ENCODE results near the gene SLC7A9.
"Not testable (repeated sequence)": the region's sequence is repeated elsewhere in the genome, so short reads cannot be mapped to it uniquely, and the experiment has no call there.

Gene SLC7A9

DNA sequence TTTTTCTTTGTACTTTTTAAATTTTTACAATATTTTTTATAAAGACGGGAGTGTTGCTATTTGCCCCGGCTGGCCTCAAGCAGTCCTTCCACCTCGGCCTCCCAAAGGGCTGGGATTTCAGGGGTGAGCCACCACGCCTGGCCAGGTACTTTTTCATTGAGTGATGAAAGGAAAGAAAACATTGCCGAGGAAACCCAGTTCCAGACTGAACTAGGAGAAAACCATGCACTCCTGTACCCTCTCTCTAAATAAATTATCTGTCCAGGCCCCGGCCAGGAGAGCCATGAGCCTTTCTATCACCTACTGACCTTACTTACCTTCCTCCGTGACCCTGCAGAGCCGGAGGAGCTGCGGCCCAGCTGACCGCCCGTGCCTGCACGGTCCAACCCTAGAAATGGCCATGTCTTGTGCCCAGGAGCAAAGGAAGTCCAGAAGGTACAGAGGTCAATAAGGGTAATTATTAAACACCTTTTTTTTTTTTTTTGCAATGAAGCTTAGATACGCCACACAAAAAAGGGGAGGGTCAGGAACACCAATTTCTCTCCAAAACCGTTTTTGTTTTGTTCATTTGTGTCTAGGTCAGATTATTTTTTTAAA is at the start of gene SLC7A9:
SLC7A9 (minus strand) TSS at position 399 of the 597 bp plus-strand sequence. CDS start 1,233 bp downstream, outside the sequence.
- no peak for DNase-seq

DNA sequence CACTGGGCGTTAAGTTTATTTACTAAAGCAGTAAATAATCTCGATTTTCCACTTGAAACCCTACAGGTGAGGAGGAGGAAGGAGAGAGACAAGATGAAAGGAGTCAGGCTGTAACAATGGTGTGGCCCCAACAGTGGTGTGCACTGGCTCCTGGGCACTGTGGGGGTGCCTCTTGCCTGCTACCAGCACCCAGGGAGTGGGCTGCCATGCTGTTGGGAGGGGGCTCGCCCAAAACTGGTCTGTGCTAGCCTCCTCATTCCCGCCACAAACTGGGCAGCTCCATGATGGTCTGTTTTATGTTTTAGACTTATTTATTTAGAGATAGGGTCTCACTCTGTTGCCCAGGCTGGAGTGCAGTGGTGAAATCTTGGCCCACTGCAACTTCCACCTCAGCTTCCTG is 49.8 kb upstream of the SLC7A9 start:
- DNase-seq, result no peak

DNA sequence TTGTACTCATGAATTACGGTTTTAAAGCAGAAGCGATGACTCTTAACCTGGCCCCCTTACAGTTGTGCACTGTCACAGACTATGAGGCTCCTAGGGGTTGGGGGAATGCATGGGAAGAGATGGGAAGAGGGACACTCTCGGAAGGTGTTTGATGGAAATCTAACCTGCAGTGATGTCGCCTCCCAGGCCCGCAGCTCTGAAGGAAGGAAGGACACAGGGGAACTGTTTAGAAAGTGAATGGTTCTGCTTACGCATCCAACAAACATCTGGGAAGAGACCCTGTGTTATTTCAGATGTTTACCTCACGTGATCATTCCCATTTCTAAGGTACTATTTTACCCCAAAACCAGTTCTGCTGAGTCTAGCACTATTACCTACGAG is 48.0 kb upstream of the SLC7A9 start:
- DNase-seq, result no peak

DNA sequence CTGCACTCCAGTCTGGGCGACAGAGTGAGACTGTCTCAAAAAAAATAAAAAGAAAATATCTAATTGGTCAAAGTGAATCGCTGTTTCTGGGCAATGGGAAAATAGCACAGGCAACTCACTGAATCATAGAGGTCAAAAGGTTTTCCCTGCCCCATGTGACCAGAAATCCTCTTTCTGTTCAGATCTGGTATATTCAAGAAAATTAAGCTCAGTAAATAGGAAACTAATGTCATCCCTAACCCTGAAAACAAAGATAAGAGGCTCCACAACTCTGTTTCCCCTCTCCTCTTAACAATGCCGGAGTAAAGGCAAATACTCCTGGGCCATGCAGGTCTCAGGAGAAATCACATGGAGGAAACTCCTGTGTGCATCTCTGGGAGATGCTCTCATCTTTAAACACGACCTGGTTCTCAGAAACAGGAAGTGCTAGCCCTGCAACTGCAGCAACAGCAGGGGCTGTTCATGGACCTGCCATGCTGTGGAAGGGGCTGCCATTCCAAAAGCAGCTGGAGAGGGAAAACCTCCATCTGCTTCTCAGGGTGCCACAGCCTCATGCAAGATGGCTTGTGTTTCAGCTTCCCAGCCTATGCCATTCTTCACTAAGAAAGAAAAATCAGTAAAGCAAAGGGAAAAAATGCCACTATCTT is 47.5 kb upstream of the SLC7A9 start:
- DNase-seq, result no peak

DNA sequence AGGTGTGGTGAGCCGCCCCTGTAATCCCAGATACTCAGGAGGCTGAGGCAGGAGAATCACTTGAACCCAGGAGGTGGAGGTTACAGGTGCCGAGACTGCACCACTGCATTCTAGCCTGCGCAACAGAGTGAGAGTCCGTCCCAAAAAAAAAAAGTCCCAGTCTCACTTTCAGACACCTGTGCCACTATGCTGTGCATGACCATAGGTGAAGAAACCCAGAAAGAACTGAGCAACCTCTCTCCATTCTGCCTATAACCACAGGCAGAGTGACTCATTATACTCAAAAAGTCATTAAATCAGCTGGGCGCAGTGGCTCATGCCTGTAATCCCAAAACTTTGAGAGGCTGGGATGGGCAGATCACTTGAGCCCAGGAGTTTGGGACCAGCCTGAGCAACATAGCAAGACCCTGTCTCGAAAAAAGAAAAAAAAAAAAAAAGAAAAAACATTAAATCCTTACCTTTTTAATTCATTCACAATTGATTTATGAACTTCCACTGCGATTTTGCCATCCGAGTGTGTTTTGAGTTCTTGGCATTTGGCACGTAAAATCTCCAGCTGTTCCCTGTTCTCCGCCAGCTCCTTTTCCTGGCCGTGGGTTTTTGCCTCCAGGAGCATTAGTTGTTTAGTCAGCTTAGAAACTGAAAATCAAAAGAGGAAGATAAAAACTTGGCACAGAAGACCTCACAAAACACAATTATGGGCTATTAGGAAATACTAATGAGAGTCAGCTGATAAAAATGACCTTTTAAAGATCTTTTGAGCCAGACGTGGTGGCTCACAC is 45.5 kb upstream of the SLC7A9 start:
- DNase-seq, result no peak

DNA sequence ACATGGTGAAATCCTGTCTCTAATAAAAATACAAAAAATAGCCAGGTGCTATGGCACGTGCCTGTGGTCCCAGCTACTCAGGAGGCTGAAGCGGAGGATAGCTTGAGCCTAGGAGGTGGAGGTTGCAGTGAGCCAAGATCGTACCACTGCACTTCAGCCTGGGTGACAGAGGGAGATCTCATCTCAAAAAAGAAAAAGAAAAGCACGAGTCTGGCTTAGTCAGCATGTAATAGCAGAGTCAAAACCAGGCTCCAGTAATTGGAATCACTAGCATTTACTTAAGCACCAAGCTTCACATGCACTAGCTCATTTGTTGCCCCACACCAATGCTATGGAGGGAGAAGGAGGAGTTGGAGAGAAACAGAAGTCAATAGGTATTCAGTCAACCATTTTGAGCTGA is 41.9 kb upstream of the SLC7A9 start:
- no peak for DNase-seq

DNA sequence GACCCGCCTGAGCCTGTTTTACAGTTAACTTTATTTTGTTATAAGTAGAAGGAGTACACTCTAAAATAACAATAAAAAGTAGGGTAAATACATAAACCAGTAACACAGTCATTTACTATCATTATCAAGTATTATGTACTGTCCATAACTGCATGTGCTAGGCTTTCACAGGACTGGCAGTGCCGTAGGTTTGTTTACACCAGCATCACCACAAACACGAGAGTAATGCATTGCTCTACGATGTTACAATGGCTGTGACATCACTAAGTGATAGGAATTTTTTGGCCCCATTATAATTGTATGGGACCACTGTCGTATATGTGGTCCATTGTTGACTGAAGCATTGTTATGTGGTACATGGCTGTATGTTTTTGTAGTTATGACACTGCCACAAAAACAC is 41.3 kb upstream of the SLC7A9 start:
- DNase-seq, result no peak

DNA sequence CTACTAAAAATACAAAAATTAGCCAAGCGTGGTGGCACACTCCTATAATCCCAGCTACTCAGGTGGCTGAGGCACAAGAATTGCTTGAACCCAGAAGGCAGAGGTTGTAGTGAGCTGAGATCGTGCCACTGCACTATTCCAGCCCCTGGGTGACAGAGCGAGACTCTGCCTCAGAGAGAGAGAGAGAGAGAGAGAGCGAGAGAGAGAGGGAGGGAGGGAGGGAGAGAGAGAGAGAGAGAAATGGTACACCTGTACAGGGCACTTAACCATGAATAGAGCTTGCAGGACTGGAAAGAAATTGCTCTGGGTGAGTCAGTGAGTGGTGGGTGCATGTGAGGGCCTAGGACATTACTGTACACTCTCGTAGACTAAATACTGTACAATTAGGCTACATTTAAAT is 40.5 kb upstream of the SLC7A9 start:
- DNase-seq, result no peak

DNA sequence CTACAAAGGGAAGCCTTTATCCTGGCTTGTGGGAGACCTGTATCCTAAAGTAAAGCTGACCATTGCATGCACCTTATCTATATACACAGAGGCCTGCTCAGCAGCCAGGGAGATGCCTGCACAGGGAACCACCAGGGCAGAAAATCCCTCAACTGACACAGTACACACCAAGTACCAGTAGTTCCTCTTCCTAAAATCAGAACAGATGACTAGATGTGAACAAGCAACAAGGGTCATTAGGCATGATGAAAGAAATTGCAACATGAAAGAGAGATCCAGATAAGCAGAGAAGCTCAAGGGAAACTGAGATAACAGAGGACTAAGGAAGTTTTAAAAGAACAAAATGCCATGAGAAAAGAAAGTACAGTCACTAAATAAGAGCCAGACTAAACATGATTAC is 39.7 kb upstream of the SLC7A9 start:
- DNase-seq, result no peak

DNA sequence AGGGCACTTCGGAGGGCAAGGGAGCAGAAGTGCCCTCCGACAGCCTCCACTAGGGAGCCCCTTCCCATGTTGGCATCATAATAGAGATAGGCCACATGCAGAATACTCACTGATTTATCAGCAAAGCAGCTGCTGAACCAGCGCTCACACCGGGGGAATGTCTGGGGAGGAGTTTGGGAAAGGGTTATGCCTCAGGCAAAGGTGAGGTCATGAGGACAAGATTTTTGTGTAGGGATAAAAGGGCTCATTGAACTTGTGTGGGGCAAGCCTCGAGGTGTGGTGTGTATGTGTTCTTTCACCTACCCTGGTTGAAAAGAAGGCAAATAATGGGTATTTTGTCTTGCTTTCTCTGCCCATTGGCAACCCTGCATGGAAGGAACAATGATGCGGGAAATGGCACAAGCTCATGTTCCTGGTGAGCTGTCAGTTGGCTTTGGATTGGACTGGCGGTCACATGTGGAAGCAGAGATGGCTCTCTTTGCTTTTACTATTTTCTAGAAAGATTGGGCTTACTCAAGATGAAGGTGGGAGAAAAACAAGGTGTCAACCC is 39.1 kb upstream of the SLC7A9 start:
- DNase-seq, result no peak

DNA sequence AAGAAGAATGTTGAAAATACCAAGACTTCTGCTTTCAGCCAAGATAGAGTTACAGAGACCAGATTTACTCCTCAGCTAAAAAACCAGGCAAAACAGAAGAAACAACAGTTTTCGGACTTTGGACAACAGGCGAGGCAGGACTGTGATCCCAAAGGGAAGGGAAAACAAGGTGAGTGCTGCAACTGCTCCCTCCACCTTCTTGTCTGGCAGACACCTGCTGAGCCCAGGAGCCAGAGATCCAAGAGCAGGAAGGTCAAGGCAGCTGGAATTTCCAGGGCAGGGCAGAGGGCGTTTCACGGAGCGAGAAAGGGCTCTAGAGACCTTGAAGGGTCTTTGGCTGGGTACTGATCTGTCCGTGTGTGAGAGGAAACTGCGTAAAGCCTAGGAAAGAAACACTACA is 32.9 kb upstream of the SLC7A9 start:
- DNase-seq, result no peak

DNA sequence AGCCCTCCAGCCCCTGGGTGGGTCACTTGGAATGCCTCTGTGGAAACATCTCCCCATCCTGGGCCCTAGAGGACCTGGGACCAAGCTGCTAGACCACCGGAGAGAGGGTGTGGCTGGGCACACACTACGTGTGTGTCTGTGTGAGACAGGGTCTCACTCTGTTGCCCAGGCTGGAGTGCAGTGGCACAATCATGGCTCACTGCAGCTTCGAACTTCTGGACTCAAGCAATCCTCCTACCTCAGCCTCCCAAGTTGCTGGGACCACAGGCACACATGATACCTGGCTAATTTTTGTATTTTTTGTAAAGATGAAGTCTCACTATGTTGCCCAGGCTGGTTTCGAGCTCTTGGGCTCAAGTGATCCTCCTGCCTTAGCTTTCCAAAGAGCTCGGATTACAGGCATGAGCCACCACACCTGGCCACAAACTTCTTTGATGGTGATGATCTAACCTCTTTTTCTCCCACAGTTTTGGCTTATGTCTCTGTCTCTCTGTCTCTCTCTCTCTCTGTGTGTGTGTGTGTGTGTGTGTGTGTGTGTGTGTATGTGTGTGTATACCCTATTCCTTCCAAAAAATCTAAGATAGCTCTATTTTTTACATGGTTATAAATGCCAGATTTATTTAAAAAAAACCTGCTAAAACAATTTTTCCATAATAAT is 32.1 kb upstream of the SLC7A9 start:
- DNase-seq, result no peak

DNA sequence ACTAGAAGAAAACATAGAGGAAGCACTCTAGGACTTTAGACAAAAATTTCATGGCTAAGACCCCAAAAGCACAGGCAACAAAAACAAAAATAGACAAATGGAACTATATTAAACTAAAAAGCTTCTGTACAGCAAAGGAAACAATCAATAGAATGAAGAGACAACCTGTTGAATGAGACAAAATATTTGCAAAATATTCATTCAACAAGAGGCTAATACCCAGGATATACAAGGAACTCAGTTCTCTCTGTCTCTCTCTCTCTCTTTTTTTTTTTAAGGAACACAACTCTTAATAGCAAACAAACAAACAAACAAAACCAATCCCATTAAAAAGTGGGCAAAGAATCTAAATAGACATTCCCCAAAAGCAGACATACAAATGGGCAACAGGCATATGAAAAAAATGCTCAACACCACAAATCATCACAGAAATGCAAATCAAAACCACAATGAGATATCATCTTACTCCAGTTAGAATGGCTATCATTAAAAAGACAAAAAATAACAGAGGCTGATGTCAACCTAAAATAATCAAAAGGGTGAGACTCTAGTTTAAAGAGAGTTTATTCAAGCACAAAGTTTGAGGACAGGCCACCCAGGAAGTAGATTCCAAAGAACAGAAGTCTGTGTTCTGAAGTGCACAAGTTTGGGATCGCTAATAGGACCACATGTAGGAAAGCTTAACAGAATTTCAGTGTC is 27.1 kb upstream of the SLC7A9 start:
- no peak for DNase-seq

DNA sequence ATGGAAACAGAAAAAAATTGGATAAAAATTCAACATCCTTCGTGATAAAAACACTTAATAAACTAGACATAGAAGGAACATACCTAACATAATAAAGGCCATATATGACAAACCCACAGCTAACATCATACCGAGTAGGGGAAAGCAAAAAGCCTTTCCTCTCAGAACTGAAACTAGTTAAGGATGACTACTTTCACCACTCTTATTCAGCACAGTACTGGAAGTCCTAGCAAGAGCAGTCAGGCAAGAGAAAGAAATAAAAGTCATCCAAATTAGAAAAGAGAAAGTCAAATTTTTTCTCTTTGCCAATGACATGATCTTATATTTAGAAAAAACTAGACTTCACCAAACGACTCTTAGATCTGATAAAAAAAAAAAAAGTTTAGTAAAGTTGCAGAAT is 25.8 kb upstream of the SLC7A9 start:
- DNase-seq, result no peak

DNA sequence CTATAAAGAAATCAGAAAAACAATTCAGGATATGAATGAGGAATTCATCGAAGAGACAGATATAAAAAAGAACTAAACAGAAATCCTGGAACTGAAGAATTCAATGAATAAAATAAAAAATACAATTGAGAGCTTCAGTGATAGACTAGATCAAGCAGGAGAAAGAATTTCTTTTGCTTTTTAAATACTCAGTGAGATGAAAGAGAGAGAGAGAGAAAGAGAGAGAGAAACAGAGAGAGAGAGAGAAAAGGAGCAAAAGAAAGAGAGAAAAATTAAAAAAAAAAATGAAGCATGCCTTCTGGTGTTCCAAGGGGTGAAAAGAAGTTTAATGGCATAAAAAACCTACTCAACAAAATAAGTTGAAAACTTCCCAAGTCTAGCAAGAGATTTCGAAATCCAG is 22.0 kb upstream of the SLC7A9 start:
- no peak for DNase-seq

DNA sequence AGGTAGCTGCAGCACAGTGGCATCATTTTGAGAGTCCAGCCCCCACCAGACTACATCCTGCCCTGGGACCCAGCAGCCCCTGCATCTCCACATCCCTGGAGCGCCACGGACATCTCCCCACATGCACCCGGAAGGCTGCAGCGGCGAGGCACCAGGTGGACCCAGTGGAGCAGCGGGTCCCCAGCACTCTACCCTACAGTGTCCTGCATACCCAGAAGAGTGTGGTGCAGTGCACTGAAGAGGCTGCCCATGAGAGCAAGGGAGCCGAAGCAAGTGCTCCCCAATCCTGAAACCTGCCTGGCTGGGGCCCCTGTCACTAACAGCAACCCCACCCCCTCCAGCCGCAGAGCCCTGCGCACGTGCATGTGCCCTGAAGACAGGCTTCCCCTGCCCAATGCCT is 21.3 kb upstream of the SLC7A9 start:
- no peak for DNase-seq

DNA sequence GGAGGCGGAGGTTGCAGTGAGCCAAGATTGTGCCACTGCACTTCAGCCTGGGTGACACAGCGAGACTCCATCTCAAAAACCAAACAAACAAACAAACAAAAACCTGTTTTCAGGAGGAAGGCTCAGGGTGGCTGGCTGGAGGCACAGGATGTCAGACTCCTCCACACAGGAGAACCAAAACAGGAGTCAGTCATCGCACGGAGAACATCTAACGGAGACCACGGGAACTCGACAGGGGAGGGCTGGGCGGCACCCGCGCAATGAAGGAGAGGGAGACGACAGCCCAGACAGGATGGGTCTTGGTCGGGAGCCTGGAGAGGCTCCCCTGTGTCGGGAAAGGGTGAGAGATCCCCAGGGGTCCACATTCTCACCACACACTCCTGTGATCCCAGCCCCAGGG is 20.8 kb upstream of the SLC7A9 start:
- DNase-seq, result no peak

DNA sequence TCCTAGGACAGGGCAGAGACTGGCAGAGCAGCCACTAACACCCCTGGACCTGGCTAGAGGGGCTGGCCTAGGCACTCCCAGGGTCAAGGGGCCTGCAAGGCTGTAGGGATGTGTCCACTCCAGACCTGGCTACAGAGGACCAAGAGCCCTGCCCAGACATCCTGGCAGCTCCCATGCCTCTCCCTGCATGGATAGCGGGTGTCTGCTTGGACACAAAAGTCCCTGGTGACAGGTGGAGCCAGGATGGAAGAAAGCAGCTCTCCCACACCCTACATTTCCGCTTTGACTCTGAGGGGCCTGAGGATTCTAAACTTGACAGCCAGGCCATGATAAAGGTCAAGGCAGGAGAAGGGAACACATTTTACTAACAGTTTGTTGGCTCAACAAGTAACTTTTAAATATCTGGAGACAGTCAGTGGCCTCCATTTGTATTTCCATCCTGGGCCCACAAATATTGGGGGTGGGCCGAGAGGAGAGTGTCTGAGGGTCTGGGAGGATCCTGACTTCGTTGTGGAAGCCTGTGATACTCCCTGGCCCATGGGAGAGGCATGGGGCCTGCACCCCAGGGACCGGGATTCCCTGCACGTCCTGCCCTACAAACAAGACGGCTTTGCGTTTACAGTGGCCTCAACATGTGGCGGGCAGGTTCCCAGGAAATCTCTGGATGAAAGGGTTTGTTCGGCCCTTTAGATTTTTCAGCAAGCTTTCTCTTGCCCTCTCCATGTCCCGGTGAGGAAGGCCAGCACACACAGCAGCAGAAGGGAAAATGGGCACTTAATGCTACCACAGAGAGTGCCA is 19.8 kb upstream of the SLC7A9 start:
- no peak for DNase-seq

DNA sequence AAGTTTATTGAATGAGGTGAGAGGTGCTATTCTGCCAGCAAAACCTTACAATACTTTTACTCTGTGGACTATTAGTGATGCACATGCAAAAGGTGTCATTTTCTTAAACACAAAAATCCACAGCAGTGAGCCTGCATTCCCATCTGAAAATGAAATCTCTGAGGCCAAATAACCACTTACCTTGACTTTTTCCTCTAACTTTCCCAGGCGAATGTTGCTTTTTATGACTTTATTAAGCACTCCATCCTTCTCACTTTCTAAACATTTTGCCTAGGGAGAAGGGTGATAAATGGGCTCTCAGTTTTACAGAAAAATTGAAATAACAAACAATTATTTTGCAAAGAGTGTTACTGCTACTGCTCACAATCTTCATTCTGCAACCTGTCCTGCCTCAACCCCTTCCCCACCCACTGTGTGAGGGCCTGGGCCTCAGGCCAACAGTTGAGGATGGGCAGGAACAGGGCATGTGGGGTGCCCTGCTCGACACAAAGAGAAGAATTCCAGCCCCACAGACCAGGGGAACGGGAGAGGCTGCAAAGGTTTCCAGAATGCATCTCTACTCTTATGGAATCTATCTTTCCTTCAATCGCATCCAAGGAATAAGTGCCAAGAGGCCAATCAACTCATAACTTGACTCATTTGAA is 18.1 kb upstream of the SLC7A9 start:
- no peak for DNase-seq

DNA sequence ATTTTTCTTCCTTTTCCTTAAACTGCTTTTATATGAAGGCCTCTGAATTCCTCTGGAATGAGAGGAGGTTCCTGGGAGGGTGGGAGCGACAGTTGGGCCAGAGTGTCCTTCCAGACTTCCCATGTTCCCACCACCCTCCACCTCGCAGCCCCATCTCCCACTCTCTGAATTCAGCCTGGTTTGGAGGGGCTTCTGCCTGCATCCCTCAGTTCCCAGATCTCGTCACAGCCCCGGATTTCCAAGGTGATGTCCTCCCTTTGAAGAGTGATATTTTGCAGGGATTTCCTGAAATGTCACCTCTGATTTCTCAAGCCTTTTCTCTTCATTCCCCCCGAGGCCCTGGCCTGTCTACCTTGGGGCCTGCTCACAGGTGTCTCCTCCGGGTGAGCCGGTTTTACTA is 16.7 kb upstream of the SLC7A9 start:
- DNase-seq, result no peak

DNA sequence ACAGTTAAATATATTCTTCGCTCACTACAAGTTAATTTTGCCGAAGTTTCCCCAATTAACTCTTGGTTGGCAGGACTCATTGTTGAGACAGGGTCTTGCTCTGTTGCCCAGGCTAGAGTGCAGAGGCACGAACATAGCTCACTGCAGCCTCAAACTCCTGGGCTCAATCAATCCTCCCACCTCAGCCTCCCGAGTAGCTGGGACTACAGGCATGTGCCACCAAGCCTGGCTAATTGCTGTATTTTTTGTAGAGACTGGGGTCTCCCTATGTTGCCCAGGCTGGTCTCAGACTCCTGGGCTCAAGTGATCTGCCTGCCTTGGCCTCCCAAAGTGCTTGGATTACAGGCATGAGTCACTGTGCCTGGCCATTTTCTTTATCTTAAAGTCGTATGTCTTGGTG is 15.7 kb upstream of the SLC7A9 start:
- DNase-seq, result not testable (repeated sequence)

DNA sequence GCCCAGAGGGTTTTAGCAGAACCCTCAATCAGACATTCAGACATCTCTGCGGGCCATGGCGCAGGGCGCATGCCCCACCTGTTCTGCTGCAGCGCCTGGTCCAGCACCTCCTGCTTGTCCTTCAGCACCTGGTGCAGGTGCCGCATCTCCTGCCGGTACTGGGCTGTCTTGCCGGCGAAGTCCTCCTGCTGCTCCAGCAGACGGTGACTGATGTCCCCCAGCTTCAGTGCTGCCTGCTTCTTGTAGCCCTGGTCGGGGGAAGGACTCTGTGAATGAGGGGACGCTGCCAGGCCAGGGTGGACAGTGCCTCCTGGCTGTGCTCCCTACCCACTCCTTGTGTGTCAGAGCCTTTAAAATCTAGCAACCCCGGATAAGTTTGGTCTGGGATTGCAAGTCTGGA is 12.2 kb upstream of the SLC7A9 start:
- DNase-seq, result no peak
